Activated CD8-positive, alpha-beta memory T cell treated with anti-CD3 and anti-CD28 coated beads, Interleukin-2, amount 50 U/mL, for 4 hours (primary cell): Measurements from ENCODE around the gene HOXC9.
"Not testable (repeated sequence)": the region's sequence is repeated elsewhere in the genome, so short reads cannot be mapped to it uniquely, and the experiment has no call there.

Experiments used
- DNase-seq: peaks from one replicate; pipeline ENCODE4 v3.0.0-alpha.2; 2020

Gene HOXC9

GRCh38 chr12:54030442-54030801 is 30.5 kb downstream of the HOXC9 start:
- DNase-seq: no peak

GRCh38 chr12:54030889-54031471 is 31.0 kb downstream of the HOXC9 start:
- no peak for DNase-seq

- no peak for DNase-seq
Observed at GRCh38 chr12:54031480-54031879, 31.5 kb downstream of the HOXC9 start.

GRCh38 chr12:54032086-54032619 is 32.2 kb downstream of the HOXC9 start:
- no peak for DNase-seq

- peak; percentile 69 for DNase-seq
Observed at GRCh38 chr12:54032627-54033100, 32.7 kb downstream of the HOXC9 start, which contains the start of gene HOXC5. HOXC5 (plus strand) TSS chr12:54033050; CDS start chr12:54033123, 73 bp downstream.

- DNase-seq: no peak
Observed at GRCh38 chr12:54033106-54033979, 33.4 kb downstream of the HOXC9 start.

- no peak for DNase-seq
Observed at GRCh38 chr12:54033980-54034784, 34.2 kb downstream of the HOXC9 start.

GRCh38 chr12:54034785-54035310 is 34.9 kb downstream of the HOXC9 start:
- DNase-seq: no peak

GRCh38 chr12:54035568-54036264 is 35.8 kb downstream of the HOXC9 start:
- no peak for DNase-seq

- no peak for DNase-seq
Observed at GRCh38 chr12:54036620-54037359, 36.8 kb downstream of the HOXC9 start.

GRCh38 chr12:54037360-54038283 is 37.7 kb downstream of the HOXC9 start:
- DNase-seq: no peak

- no peak for DNase-seq
Observed at GRCh38 chr12:54038284-54038870, 38.4 kb downstream of the HOXC9 start.

GRCh38 chr12:54038871-54039414 is 39.0 kb downstream of the HOXC9 start:
- no peak for DNase-seq

GRCh38 chr12:54039417-54040147 is 39.6 kb downstream of the HOXC9 start:
- no peak for DNase-seq

GRCh38 chr12:54040148-54040494 is 40.2 kb downstream of the HOXC9 start:
- no peak for DNase-seq

- DNase-seq: no peak
Observed at GRCh38 chr12:54040648-54041047, 40.7 kb downstream of the HOXC9 start.

GRCh38 chr12:54041097-54041690 is 41.2 kb downstream of the HOXC9 start:
- no peak for DNase-seq

- not testable (repeated sequence) for DNase-seq
Observed at GRCh38 chr12:54042033-54042432, 42.1 kb downstream of the HOXC9 start.
